Activated T-cell treated with anti-CD3 and anti-CD28 coated beads, Interleukin-2, amount 50 U/mL, for 72 hours (primary cell): ENCODE results near the gene LRIT1. TPM values are rescaled to one million over a fixed set of nuclear protein-coding genes. Genes with fewer than 3 reads are reported as not detected.
"Not testable (repeated sequence)": the region's sequence is repeated elsewhere in the genome, so short reads cannot be mapped to it uniquely, and the experiment has no call there.

Source experiments
- ATAC-seq, 2 donors: fragments of 150-1000 bp; cut with Tn5 transposase; replicated peaks in 1 of 2; 2 replicates each; pipeline ENCODE4 v1.10.0; 2021; ENCODE audit warnings: moderate library complexity in 2 of 2, mild to moderate bottlenecking in 1 of 2
- DNase-seq, 2 donors: peaks; one replicate each; pipeline ENCODE4 v3.0.0; 2021 to 2022; ENCODE audit warnings: mixed read lengths in 1 of 2
- H3K27ac Mint-ChIP-seq: one replicate; pipeline ENCODE4 v1.8.0; 2022; ENCODE audit warnings: mild to moderate bottlenecking, moderate library complexity, mixed read lengths
- H3K27me3 Mint-ChIP-seq: one replicate; pipeline ENCODE4 v1.8.0; 2022; ENCODE audit warnings: low read depth, mixed read lengths
- H3K36me3 Mint-ChIP-seq, 2 donors: one replicate each; pipeline ENCODE4 v1.8.0; 2022; ENCODE audit warnings: mixed read lengths in 2 of 2, mild to moderate bottlenecking in 1 of 2; ENCODE audit not compliant: insufficient read depth in 2 of 2
- H3K4me1 Mint-ChIP-seq: one replicate; pipeline ENCODE4 v1.8.0; 2022; ENCODE audit warnings: low read depth, mixed read lengths
- H3K4me3 Mint-ChIP-seq, 2 donors: one replicate each; pipeline ENCODE4 v1.8.0; 2022; ENCODE audit warnings: mild to moderate bottlenecking in 2 of 2, mixed read lengths in 2 of 2, moderate library complexity in 2 of 2
- H3K9me3 Mint-ChIP-seq, 2 donors: one replicate each; pipeline ENCODE4 v1.8.0; 2022; ENCODE audit warnings: mixed read lengths in 2 of 2
- total RNA-seq, 2 donors: library from RNA; stranded (reverse); gene quantifications; one replicate each; pipeline ENCODE4 v1.2.3, GENCODE V29; 2022

LRIT1 gene
- not detected for total RNA-seq

GRCh38 chr10:84241185-84241790 is at the start of gene LRIT1:
TSS of gene LRIT1 (minus strand) at chr10:84241546. CDS start at chr10:84241439, 107 bp downstream.
- no peak within 1 kb of the TSS for H3K27ac Mint-ChIP-seq
- H3K4me1 Mint-ChIP-seq = no peaks in the 10 kb centered on the region
- no peaks in the 10 kb centered on the region for H3K9me3 Mint-ChIP-seq
- DNase-seq (no peak), ATAC-seq (no peak)
- no peak within 1 kb of the TSS for H3K4me3 Mint-ChIP-seq
- peaks cover 7% of the 10 kb centered on the region for H3K27me3 Mint-ChIP-seq
- H3K36me3 Mint-ChIP-seq = no peaks in the 10 kb centered on the region

- Mint-ChIP-seq H3K4me3 (no peak overlapping the region), H3K4me1 (peaks cover 22% of the 10 kb centered on the region), H3K27ac (no peak overlapping the region), H3K9me3 (no peaks in the 10 kb centered on the region), H3K27me3 (peaks cover 22% of the 10 kb centered on the region), H3K36me3 (no peaks in the 10 kb centered on the region)
- ATAC-seq (no peak), DNase-seq (no peak)
Observed at GRCh38 chr10:84290235-84290634, 48.9 kb upstream of the LRIT1 start.

GRCh38 chr10:84289521-84290200 is 48.3 kb upstream of the LRIT1 start:
- Mint-ChIP-seq H3K4me1 (peaks cover 16% of the 10 kb centered on the region), H3K27me3 (peaks cover 22% of the 10 kb centered on the region), H3K27ac (no peak overlapping the region), H3K4me3 (no peak overlapping the region), H3K36me3 (no peaks in the 10 kb centered on the region), H3K9me3 (no peaks in the 10 kb centered on the region)
- ATAC-seq (no peak), DNase-seq (no peak)

- H3K9me3 Mint-ChIP-seq = no peaks in the 10 kb centered on the region
- no peak for ATAC-seq
- H3K4me1 Mint-ChIP-seq = peaks cover 1% of the 10 kb centered on the region
Observed at GRCh38 chr10:84288151-84288550, 46.8 kb upstream of the LRIT1 start.

DNA sequence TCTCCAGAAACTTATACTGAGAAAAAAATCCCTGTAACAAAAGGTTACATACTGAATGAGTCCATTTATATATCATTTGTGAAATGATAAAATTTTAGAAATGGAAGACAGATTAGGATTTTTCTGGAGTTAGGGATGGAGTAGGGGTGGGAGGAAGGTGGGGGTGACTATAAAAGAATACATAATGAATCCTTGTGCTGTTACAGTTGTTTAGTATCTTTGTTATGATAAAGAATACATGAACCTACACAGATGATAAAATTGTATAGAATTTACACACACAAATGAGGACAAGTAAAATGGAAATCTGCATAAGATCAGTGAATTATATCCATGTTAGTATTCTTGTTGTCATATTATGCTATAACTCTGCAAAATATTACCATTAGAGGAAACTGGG is 45.3 kb upstream of the LRIT1 start:
- no peak overlapping the region for H3K4me3 Mint-ChIP-seq
- no peak for ATAC-seq
- no peaks in the 10 kb centered on the region for H3K4me1 Mint-ChIP-seq
- H3K9me3 Mint-ChIP-seq = peaks cover 0 to 1% of the 10 kb centered on the region in 2 donors
- no peaks in the 10 kb centered on the region for H3K36me3 Mint-ChIP-seq
- DNase-seq = no peak
- no peak overlapping the region for H3K27ac Mint-ChIP-seq
- H3K27me3 Mint-ChIP-seq = peaks cover 22% of the 10 kb centered on the region

More at GRCh38 chr10:84288151-84288550, 46.8 kb upstream of the LRIT1 start:
- Mint-ChIP-seq H3K27ac (no peak overlapping the region), H3K4me3 (no peak overlapping the region), H3K27me3 (peaks cover 22% of the 10 kb centered on the region), H3K36me3 (no peaks in the 10 kb centered on the region)
- no peak for DNase-seq

- ATAC-seq, H3K4me3 Mint-ChIP-seq, H3K9me3 Mint-ChIP-seq, DNase-seq, H3K27ac Mint-ChIP-seq, H3K4me1 Mint-ChIP-seq, H3K36me3 Mint-ChIP-seq: not testable (repeated sequence)
- H3K27me3 Mint-ChIP-seq = peaks cover 36% of the 10 kb centered on the region
Observed at GRCh38 chr10:84279876-84280475, 38.6 kb upstream of the LRIT1 start.

DNA sequence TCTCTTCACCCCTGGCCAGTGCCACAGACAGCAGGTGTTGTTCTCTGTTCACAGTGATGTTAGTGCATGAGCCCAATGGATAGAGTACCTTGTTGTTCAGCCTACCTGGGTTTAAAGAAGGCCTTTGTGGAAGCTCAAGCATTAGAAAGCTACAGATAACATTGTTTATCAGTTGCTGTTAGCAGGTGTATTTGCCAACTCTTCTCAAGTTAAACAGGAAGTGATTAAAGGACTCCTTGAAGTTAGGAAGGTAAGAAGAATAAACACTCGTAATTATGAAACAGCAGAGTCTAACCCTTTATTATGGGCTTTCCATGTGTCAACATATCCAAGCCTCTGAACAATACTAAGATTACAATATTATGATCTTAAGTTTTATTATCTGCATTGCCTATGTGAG is 29.4 kb upstream of the LRIT1 start:
- Mint-ChIP-seq H3K4me3 (no peak overlapping the region), H3K4me1 (peaks cover 30% of the 10 kb centered on the region), H3K27ac (no peak overlapping the region), H3K27me3 (peaks cover 24% of the 10 kb centered on the region), H3K36me3 (no peaks in the 10 kb centered on the region), H3K9me3 (no peaks in the 10 kb centered on the region)
- ATAC-seq (no peak), DNase-seq (no peak)

- Mint-ChIP-seq H3K36me3 (no peaks in the 10 kb centered on the region), H3K27ac (no peak overlapping the region), H3K4me3 (no peak overlapping the region), H3K4me1 (peaks cover 33% of the 10 kb centered on the region), H3K27me3 (peaks cover 30% of the 10 kb centered on the region), H3K9me3 (no peaks in the 10 kb centered on the region)
- peak; percentile 15 to 44 for ATAC-seq
- no peak for DNase-seq
Observed at GRCh38 chr10:84269773-84270172, 28.4 kb upstream of the LRIT1 start.

DNA sequence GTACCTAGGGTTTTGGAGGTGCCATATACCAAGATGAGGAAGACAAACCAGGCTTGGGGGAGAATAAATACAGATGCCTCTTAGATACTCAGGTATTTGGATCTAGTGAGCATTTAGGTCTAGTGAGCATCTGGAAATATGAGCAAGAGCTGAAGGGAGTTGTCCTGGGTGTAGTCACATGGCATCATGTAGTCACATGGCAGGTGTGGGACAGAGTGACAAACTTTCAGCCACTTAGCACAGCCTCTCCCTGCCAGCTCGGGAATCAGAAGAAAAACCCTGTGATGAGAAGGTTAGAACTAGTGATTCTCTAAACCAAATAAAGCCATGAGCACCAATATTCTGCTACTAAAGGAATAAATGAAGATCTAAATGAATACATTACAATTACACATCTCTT is 27.8 kb upstream of the LRIT1 start:
- Mint-ChIP-seq H3K27me3 (peaks cover 36% of the 10 kb centered on the region), H3K4me1 (peaks cover 39% of the 10 kb centered on the region), H3K4me3 (no peak overlapping the region), H3K36me3 (no peaks in the 10 kb centered on the region), H3K9me3 (no peaks in the 10 kb centered on the region), H3K27ac (no peak overlapping the region)
- DNase-seq (no peak), ATAC-seq (no peak)

DNA sequence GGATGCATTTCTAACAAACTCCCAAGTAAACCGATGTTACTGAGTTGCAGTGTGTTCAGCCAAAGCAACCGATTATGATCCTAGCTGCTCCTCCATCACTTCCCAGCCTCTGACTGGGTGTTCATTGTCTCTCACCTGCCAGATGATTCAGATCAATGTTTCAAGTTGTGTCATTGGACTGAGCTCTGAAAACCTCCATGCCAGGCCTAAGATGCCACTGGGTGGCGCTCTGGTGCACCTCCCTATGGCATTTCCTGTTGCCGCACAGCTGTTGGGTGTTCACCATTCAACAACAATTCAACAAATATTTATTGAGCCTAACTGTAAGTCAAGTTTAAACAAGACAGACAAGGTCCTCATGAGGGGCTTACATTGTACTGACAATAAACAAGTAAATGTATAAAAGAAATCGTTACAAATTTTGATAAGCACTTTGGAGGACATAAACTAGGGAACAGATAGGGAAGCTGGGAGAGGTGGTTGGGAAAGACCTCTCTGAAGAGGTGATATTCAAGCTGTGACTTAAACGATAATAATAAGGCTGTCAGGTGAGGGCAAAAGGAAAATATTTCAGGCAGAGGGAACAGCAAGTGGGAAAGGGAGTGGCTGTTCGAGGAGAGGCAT is 26.3 kb upstream of the LRIT1 start:
- Mint-ChIP-seq H3K27me3 (peaks cover 50% of the 10 kb centered on the region), H3K4me1 (peaks cover 39% of the 10 kb centered on the region), H3K9me3 (no peaks in the 10 kb centered on the region), H3K36me3 (no peaks in the 10 kb centered on the region), H3K27ac (peak overlapping the region; percentile 88), H3K4me3 (peak overlapping the region in 1 of 2 donors; percentile 45)
- ATAC-seq (peak; percentile 90 to 95), DNase-seq (peak; percentile 85 to 90)

DNA sequence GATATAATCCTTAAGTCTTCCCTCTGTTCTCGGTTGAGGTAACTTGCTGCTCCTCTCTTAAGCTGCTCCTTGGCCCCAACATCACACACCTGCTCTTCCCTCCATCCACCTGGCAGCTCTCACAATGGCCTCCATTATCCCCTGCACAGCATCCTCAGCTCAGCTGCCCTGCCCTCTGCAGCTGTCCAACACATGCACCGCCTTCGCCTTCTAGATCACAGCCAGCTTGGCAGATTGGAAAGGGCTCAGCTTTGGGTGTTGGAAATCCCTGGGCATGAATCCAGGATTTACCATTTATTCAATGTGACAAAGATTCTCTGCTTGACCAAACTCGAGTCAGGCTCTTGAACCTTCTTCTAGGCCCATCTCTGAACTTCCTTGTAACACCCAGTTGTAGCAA is 24.1 kb upstream of the LRIT1 start:
- Mint-ChIP-seq H3K9me3 (no peaks in the 10 kb centered on the region), H3K27ac (no peak overlapping the region), H3K27me3 (peaks cover 59% of the 10 kb centered on the region), H3K4me3 (no peak overlapping the region), H3K4me1 (peaks cover 35% of the 10 kb centered on the region), H3K36me3 (no peaks in the 10 kb centered on the region)
- no peak for ATAC-seq
- DNase-seq = no peak

DNA sequence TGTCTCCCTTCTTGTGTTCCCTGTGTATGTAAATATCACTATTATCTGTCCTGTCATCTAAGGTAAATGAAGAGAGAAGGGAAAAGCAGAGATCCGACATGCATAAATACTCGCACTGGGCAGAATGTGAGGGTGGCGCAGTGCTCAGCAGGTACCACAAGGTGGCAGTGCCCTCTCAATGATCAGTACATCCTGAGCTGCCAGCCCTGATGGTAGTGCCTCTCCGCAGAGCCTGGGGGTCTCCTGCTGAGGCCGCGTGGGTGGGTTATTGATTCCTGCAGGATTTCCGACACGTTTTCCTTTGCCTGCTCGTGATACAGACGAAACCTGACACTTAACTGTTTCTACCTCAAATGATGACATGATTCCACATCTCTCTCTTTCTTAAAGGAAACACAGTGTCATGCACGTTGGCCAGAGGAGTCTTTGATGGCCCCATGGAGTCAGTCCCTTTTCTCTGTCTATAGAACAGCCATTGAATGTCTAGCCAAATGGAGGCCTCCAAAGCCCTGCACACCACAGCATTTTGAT is 23.3 kb upstream of the LRIT1 start:
- H3K4me1 Mint-ChIP-seq = peaks cover 30% of the 10 kb centered on the region

DNA sequence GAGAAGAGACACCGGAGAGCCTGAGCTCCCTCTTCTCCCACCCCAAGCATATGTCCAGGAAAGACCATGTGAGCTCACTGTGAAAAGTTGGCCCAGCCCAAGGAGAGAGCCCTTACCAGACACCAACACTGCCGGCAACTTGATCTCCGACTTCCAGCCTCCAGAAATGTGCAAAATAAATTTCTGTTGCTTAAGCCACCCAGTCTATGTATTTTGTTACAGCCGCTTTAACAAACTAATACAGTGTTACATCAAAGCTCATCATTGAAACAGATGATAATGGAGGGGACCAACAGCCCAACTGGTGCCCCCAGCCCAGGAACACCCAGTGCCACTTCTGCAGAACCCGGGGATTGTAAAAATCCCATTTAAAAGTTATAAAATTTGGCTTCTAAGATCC is 22.4 kb upstream of the LRIT1 start:
- no peak overlapping the region for H3K27ac Mint-ChIP-seq
- H3K9me3 Mint-ChIP-seq = no peaks in the 10 kb centered on the region
- DNase-seq = no peak
- peaks cover 58% of the 10 kb centered on the region for H3K27me3 Mint-ChIP-seq
- peaks cover 23% of the 10 kb centered on the region for H3K4me1 Mint-ChIP-seq
- H3K4me3 Mint-ChIP-seq = no peak overlapping the region
- no peak for ATAC-seq
- H3K36me3 Mint-ChIP-seq = no peaks in the 10 kb centered on the region

More for the DNA sequence above, 23.3 kb upstream of the LRIT1 start:
- peak; percentile 78 to 87 for ATAC-seq
- Mint-ChIP-seq H3K27me3 (peaks cover 66% of the 10 kb centered on the region), H3K9me3 (no peaks in the 10 kb centered on the region), H3K36me3 (no peaks in the 10 kb centered on the region), H3K27ac (no peak overlapping the region), H3K4me3 (no peak overlapping the region)
- DNase-seq = peak; percentile 71 to 75
